ENCODE measurements around the gene RFX2.
"Not testable (repeated sequence)": the region's sequence is repeated elsewhere in the genome, so short reads cannot be mapped to it uniquely, and the experiment has no call there.

RFX2 gene

DNA sequence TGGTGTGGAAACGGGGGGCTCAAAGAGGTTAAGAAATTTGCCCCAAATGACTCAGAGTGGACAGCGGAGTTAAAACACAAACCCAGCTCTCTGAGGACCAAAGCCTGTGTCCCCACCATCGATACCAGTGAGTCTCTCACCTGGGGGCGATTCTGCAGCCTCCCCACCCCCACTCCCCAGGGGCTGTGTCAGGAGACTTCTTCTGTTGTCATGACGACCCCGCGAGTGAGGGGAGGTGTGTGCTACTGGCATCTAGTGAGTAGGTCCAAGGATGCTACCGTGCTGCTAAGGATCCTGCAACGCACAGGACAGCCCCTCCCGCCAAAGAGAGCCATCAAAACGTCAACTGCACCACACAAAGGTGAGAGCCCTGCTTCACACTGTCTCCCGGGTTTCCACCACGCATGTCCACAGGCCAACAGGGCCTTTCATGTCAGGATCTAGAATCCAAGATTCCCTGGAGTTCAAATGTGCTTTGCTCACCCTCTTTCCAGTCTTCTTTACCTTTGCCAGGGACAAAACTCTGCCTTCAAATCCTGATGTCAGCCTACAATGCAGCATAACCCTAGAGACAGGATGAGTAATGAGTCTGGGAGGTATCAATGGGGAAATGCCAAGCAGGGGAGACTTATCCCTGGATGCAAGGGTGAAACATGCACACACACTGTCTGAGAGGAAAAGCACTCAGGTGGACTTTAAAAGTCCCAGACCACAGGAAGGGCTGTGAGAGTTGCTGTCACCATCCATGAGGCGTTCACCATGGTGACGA lies 136.2 kb downstream of the RFX2 start:
- DNase-seq = no peak
- intact Hi-C loops (cut with DNase I) = no loop called here

DNA sequence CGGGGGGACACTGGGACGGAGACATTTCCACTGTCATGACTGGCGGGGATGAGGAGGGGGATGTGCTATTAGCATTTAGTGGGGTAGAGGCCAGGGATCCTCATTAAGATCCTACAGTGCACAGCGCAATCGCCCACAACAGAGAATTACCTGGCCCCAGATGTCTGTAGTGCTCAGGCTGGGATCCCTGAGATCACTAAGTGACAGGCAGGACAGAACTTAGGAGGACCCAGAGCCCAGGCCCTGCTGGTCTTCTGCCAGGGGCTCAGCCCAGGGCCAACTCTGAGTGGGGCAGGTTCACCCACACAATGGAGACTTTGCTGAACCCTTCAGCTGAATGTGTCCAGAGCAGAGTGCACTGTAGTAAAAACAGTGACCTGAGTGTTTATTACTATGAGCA lies 136.9 kb downstream of the RFX2 start:
- intact Hi-C loops (cut with DNase I) = no loop called here

DNA sequence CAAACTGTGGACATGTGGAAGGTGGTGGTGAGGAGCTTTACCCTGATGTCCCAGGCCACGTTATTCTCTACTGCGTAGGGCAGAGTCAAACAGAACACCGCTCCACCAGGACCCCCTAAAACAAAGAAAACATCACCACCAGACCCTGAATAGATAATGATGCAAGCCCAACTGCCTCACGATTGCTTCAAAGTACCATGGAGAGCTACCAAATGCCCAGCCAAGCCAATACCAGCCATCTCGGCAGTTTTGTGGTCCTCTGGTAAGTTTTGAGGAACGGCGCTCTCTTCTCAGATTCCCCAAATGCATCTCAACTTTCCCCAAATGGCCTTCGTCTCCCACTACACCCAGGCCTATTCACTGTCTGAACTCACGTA lies 138.0 kb downstream of the RFX2 start:
- intact Hi-C loops (cut with DNase I) = no loop called here
- no peak for DNase-seq

More for the DNA sequence above, 136.9 kb downstream of the RFX2 start:
- no peak for DNase-seq

DNA sequence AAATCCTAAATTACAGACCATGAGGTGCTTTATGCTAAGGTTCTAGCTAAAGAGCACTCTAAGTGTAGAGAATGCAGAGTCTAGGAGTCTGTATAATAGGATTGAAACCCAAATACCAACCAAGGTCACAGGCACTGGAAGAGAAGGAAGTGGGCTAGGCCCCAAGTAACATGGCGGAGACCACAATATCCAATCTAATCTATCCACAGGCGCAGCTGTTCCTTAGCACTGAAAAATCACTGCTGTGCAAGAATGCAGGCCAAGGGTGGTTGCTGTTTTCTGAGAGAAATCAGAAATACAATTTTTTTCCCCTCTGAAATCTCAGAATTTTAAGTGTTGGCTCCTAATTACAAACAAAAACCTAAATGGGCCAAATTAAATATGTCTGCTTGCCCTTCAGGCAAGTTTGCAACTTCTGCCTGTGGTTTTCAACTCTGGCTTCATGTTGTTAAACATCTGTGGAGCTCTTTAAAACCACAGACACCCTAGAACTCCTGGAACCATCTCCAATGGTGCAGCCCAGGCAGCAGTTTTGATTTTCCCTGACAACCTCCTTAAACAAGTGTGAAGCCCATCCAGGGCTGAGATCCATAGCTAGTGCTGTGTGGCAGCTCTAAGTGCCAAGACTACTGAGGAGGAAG lies 138.5 kb downstream of the RFX2 start:
- intact Hi-C loops (cut with DNase I) = no loop called here
- no peak for DNase-seq

DNA sequence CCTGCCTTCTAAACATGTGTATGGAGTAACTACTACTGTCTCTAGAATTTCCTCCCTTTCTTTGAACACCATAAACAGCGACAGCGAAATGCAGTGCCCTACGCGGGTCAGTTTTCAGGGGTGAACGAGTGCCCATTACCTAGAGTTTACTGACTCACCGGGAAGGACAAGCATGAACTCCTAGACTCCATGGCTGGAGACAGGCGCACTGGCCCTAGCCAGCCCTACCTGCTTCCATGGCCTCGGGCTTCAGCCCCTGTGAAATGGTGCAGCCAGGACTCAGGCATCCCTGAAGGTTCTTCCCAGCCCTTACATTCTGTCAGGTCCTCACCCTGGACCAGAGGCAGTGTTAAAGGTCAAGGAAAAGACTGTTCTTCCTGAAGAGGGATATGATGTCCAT lies 140.8 kb downstream of the RFX2 start:
- intact Hi-C loops (cut with DNase I) = no loop called here
- DNase-seq = no peak

DNA sequence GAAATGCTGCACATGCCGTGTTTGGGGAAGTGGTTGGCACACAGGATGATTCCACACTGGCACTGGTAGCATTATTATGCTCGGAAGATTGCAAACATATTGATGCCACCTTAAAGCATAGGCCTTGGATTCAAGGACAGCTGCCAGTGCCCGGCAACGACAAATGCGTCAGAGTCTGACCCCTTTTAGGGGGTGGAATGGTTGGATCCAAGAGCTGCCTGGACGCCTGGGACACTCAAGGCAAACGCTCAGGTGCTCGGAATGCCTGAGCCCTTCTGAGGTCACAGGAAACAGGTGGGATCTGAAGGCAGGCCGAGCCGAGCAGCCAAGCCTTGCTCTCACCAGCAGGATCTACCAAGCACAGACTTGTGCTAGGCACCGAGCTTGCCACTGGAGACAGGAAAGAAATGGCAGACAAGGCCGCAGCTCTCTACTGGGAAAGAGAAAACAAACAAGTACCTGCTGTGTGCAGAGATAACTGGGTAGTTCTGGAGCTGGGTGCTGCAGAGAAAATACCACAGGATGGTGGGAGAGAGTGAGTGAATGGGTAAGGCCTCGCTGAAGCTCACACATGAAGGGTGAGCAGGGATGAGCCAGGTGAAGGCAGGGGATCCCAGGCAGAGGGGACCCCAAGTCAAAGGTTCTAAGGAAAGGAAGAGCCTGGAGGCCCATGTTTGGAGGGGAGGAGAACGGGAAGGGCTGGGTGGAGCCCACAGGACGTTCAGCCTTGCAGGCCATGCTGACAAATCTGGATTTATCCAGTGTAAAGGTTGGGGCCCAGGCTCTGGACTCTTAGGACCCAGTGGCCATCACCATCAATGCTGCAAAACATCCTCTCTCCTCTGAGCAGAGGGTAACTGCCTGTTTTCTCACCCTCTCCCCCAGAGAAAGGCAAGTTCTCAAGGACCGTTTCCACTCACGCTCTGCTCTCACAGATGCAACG lies 141.6 kb downstream of the RFX2 start:
- intact Hi-C loops (cut with DNase I) = no loop called here
- DNase-seq = no peak

DNA sequence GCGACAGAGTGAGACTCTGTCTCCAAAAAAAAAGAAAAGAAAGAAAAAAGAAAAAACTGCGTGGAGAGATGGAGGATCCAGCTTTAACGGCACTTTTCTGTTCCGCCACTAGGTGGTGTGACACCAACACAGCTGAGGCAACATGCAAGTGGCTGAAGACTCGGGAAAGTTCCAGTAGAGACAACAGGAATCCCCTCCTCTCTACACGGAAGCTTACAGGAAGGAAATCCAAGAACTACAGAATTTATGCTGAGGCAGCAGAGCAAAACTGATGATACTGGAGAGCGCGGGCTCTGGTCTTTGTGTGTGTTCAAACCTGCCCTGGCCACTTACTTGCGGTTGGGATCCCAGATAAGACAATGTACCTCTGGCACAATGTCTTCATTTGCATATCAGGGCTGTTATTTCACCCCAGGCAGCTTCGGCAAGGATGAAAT lies 142.3 kb downstream of the RFX2 start:
- intact Hi-C loops (cut with DNase I) = no loop called here

DNA sequence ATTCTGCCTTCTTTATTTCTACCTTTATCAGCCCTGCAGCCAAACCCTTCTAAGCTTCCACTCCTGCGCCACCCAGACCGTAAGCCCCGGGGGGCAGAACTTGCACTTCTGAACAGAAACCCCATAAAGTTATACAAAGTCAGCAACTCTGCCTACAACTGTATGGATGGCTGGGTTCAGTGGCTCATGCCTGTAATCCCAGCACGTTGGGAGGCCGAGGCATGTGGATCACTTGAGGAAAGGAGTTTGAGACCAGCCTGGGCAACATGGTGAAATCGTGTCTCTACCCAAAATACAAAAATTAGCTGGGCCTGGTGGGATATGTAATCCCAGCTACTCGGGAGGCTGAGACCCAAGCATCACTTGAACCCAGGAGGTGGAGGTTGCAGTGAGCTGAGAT lies 142.7 kb downstream of the RFX2 start:
- DNase-seq = no peak
- intact Hi-C loops (cut with DNase I) = no loop called here

More for the DNA sequence above, 142.3 kb downstream of the RFX2 start:
- peak in 40 of 42 donors; percentile 46 to 93 (median 78) for DNase-seq

DNA sequence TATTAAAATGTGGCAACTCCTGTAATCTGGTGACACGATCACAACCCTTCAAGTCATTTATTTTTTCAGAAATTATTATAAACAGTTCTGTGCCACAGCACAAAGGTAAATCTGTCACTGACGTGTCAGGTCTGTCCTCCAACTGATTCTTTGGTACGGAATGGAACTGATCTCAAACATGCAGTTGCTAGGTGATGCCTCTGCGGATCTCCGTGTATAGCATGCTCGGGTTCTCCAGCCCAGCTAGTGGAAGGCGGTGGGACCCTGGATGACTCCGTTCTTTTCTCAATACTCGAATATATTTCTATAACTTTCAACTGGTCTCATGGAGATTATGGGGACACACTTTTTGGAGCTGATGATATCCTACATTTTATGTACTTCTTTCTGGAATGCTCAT lies 143.4 kb downstream of the RFX2 start:
- DNase-seq = peak in 1 of 42 donors; percentile 33
- intact Hi-C loops (cut with DNase I) = no loop called here

DNA sequence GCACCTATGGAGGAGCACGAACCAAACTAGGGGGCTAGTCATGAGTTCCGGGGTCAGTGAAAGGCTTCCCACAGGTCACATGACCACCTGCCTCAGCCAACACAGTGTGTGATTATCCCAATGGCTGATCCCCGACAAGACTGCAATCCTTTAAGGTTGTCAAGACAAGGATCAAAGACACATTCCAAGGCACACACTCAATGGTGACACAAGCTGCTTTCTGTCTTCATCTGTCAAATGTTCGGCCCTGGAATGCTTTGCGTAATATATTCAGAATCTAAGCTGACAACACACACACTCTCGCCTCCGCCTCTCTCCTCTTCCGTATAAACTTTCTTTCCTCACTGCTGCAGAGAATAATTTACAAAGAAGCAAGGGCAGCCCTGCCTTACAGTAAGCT lies 144.1 kb downstream of the RFX2 start:
- intact Hi-C loops (cut with DNase I) = no loop called here
- peak in 10 of 42 donors; percentile 25 to 72 (median 44) for DNase-seq

DNA sequence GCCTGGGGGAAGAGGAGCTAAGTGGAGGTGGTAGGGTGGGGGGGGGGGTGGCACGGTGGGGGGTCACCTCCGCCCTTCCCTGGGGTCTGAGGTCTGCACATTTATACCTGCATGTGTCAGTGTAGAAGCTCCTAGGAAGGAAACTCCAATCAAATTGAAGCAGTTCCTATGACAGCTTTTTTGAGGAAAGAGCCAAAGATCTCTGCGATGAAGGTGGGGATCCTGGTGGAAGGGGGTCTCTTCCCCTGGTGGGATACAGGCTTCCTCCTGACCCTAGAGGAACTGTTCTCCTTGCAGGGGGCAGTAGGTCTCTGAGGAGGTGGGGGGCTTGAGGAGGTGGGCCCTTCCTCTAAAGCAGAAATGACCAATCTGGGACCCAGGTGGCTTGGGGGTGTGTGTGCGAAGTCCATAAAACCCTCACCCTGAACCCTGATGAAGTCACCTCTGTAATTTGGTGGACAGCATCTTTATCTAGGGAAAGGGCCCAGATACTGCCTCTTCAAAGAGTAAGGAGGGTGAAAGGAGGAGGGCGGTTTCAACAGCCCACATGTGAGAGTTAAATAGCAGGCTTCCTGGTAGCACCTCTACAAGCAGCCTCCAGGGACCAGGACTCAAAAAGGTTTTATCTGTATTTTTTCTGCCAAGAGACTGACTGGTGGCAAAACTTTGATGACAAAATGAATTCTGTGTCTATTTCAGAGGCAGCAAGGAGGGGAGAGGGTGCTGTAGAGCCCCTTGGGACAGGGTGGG lies 145.3 kb downstream of the RFX2 start:
- intact Hi-C loops (cut with DNase I) = no loop called here
- no peak for DNase-seq

DNA sequence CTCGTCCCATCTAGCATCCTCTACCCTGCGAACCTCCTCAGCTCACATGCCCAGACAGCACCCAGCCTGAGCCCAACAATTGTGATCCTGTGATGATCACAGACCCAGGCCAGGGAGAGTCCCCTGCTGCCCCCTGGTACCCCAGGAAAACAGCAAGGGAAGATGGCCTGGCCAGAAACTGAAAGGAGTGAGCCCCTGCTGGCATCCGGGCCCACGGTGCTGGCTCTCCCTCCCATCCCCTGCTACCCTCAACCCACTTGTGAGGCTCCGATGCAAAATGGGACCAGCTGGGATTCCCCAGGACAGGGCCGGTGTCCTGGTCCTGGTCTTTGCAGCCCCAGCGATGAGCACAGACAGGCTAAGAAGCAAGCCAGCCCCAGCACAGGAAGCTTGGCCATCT lies 146.4 kb downstream of the RFX2 start:
- intact Hi-C loops (cut with DNase I) = no loop called here
- no peak for DNase-seq

DNA sequence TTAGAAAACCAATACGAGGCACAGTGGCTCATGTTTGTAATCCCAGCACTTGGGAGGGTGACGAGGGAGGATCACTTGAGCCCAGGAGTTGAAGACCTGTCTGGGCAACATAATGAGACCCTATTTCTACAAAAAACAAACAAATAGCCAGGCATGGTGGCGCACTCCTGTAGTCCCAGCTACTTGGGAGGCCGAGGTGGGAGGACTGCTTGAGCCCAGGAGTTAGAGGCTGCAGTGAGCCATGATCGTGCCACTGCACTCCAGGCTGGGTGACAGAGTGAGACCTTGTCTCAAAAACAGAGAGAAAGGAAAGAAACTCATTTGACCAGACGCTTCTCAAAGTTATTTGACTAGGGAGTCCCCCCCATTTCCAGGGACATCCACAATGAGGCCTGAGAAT lies 147.0 kb downstream of the RFX2 start:
- DNase-seq; intact Hi-C loops (cut with DNase I): not testable (repeated sequence)

DNA sequence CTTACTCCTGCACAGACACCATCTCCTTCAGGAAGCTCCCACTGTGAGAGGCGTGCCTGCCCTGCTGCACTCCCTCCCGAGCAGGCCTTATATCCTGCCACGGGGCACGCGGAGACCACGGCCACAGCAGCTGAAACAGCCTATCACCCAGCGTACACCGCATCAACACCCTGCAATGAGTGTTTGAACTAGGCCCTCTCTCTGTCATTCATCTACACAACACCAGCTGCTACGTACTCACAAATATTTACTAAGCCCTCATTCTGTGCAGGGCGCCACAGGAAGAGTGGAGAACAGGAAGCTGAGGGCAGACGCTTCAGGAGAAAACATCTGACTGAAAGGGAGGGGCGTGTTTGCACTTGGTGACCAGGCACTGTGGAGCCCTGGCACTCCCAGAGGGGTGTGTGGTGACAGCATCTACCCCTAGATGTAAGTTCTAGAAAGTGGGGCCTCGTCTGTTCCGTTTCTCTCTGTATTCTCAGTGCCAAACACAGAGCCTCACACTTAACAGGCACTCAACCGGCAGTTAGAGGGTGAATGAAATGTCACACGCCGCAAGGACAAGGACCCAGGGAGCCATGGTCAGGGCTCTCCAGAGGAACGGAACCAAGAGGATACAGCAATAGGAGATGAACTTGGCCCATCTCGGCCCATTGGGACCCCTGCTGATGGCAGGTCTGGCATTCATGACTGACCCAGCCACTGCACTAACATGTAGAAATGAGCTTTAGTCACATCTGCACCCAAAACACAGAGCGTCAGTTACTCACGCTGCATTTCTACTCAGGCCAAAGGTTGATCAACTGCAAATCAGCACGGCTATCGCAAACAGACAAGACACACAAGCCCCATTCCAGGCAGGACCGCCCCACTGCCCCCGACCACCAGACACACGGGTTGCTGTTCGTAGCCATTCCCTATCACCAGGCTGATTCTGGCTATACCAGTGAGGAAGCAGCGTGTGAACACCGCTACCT lies 148.0 kb downstream of the RFX2 start:
- intact Hi-C loops (cut with DNase I) = no loop called here

DNA sequence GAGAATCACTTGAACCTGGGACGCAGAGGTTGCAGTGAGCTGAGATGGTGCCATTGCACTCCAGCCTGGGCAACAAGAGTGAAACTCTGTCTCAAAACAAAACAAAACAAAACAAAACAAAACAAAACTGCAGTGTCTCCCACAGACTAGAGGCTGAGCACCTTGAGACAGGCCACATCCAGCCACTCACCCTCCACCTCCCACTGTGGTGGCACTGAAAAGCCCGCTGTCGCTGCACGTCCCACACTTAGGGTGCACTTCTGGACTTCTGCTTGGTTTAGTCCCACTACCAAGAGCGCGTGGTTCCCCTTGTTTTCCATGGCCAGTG lies 148.7 kb downstream of the RFX2 start:
- intact Hi-C loops (cut with DNase I); DNase-seq: not testable (repeated sequence)

More for the DNA sequence above, 148.0 kb downstream of the RFX2 start:
- DNase-seq = peak in 19 of 42 donors; percentile 25 to 63 (median 43)

DNA sequence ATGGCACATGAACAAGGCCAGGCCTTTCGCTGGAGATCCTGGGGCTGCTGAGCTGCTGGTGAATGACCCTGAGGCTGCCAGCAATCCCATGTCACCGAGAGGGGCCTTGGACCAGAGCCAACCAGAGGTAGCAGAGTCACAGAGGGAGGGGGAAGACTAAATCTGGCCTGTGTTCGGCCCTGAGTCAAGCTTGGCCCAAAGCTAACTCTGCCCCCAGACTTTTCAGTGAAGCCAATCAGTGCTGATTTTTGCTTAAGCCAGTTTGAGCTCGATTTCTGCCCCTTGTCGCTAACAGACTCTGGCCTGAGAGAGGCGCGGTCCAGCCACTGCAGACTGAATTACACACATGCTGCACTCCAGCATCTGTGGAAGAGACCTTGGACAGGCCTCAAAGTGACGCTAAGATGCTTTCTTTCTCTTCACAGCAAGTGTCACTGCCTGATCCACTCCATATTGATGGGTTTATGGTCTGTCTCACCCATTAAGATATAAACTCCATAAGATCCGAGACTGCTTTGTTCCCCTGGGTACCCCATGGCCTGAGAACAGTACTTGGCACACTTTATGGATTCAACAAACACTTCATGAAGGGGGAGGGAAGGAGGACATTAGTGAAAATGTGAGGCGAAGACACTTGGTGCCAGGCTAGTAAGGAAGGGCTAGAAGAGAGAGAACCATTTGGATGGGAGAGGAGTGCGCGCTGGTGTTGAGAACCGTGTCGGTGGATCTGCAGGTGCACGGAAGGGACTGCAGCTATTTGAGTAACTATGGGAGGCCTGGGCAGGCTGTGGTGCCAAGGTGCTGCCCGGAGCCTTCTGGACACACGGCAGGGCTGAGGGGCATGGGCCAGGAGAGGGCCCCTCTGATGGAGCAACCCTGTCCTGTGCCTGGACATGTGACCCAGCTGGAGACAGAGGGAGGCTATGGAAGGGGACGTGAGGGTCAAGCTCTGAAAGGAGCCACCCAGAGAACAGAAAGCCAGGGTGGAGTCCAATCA lies 150.0 kb downstream of the RFX2 start:
- peak in 7 of 42 donors; percentile 15 to 64 (median 36) for DNase-seq
- intact Hi-C loops (cut with DNase I) = no loop called here

Measured in head of caudate nucleus (tissue), 42 donors.